SKM-1 (cell line): ENCODE results near the gene CNOT3.

ENCODE experiments used
- DNase-seq: peaks from one replicate; lab custom pipeline; 2025; ENCODE audit not compliant: unreplicated experiment; lab: John Stamatoyannopoulos, UW

Gene CNOT3

GRCh38 chr19:54149021-54149812 lies 11.7 kb downstream of the CNOT3 start:
- no peak for DNase-seq

DNA sequence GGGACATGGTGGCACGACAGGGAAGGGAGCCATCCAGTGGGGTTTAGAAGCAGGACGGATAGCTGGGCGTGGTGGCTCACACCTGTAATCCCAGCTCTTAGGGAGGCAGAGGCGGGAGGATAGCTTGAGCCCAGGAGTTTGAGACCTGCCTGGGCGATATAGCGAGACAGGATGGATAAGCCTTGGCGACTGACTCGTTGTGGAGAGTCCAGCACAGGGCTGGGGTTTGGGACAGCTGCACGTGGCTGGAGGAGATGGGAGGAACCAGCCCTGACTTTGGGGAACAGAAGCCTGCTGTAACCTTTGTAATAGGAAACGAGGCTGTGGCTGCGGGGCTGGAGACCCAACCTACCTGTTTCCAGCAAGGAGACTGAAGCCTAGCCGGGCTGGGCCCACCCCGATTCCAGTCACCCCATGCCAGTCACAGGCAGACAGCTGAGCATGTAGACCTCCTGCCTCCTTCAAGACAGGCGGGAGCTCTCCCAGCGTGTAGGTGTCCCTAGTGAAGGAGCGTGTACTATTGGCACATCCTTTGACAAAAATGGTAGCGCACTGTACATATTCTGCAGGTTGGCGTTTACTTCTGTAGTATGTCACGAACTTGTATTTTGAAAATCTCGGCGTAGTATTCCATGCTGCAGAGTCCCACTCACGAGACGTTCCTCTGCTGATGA lies 13.9 kb downstream of the CNOT3 start:
- DNase-seq: no peak

- no peak for DNase-seq
These were observed 14.7 kb downstream of the CNOT3 start for GRCh38 chr19:54152267-54152666.

- DNase-seq: no peak
These were observed 15.4 kb downstream of the CNOT3 start for GRCh38 chr19:54152878-54153524.

DNA sequence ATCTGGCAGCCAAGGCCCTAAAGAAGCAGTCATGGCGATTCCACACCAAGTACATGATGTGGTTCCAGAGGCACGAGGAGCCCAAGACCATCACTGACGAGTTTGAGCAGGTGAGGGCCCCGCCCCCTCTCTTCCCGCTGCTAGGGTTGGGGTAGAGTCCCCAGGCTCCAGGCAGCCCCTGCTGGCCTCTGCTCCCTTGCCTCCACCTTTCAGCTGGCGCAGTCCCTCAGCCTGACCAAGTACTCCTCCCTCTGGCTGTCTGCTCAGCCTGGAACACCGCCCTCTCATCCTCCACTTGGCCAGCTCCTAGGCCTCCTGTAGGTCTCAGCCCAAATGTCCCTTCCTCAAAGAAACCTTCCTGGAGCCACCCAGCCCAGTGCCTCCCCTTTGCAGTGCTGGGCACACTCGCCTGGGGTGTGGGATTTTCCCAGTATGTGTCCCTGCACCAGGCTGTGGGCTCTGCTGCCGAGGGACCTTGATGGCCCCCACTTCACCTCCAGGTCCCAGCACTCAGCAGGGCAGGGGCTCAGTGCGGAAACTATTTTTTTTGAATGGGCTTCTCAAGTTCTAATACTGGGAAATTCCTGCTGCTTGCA lies 16.3 kb downstream of the CNOT3 start:
- no peak for DNase-seq

- no peak for DNase-seq
These were observed 17.2 kb downstream of the CNOT3 start for GRCh38 chr19:54154603-54155345.

DNA sequence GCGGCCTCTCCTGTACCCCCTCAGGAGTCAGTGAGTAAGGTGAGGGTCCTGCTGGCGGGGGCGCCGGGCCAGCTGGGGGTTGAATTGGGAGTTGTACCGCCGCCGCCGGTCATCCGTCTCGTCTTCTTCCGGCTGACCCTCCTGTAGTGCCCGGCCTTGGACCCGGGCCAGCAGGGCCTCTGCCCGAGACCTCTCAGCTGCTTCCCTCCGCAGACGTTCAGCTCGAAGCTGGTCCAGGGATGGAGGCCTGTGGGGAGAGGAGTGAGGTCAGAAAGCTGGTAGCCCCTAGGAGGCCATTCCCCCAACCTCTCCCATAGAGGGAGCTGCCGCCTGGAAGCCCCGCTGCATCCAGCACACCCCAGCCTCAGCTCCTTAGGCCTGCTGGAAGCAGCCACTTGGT lies 18.1 kb downstream of the CNOT3 start:
- no peak for DNase-seq

DNA sequence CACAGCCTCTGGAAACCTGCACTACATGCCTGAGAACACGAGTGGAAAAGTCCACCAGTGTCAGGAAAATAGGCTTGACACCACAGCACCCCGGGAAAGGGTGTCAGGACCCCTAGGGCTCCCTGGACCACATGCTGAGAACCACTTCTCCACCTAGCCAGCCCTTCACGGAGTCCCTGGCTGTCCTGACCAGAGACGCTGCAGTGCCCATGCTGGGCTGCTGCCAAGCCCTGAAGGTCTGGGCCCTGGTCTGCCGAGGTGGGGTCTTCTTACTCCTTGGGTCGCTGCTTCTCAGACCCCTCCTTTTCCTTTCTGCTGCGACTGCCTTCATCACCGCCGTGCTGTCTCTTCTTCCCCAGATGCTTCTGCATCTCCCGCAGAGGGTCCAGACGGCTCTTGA lies 18.9 kb downstream of the CNOT3 start:
- no peak for DNase-seq

- no peak for DNase-seq
These were observed 19.4 kb downstream of the CNOT3 start for GRCh38 chr19:54156953-54157352.

DNA sequence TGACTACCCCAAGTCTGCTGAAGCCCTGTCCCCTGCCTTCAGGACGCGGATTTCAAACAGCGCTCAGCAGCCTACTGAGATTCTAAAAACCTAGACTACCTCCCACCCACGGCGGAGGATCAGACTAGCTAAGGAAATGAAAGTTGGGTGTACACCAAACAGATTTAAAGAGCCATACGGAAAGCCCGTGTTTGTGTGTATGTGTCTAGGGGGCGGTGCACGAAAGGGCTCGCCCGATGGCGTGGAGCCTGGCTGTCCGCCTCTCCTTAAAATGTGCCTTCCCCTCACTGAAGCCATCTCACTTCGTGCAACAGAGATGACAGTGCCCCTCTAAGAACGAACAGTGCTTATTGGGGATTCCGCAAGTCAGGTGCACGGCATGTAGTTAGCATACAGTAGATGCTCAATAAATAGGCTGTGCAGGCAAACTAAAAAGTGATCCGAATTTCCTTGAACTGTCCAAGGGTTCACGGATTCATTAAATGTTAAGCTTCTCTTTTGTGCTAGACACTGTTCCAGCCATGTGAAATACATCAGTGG lies 21.3 kb downstream of the CNOT3 start:
- no peak for DNase-seq

DNA sequence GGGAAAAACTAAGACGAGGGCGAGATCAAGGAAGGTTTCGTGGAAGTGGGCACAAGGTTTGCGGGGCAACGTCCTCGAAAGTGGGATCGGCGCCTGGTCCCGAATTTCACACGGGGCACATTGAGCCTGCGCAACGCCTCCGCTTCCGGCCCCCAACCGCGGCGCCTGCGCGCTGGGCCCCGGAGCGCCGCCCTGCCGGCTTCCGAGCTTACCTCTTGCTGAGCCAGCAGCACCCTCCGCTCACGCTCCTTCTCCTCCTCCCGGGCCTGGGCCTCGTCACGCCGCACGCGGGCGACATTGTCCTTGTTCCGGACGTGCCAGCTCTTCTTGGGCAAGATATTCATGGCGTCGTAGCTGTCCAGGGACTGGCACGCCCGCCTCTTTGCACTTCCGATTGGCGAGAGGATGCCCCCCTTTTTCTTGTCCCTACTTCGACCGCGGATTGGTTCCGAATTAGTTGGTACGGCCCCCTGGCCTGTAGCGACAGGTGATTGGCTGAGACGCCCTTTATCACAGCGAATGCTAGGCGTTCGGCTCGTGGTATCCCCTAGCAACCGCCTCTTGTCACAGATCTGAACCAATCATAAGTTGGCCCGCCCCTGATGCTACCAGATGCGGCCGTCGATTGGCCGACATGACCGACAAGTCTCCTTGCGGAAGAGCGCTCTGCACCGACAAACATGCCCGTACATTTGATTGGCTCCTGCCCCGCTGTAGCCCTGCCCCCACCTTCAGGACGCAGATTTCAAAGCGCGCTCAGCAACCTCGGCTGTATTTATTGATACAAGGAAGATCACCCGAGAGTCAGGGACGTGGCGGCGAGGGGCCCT lies 22.0 kb downstream of the CNOT3 start, which contains the start of gene LENG1:
TSS of gene LENG1 (minus strand) at position 370 of the 830 bp plus-strand sequence. CDS start at position 344, 26 bp downstream.
- DNase-seq: peak; percentile 88

DNA sequence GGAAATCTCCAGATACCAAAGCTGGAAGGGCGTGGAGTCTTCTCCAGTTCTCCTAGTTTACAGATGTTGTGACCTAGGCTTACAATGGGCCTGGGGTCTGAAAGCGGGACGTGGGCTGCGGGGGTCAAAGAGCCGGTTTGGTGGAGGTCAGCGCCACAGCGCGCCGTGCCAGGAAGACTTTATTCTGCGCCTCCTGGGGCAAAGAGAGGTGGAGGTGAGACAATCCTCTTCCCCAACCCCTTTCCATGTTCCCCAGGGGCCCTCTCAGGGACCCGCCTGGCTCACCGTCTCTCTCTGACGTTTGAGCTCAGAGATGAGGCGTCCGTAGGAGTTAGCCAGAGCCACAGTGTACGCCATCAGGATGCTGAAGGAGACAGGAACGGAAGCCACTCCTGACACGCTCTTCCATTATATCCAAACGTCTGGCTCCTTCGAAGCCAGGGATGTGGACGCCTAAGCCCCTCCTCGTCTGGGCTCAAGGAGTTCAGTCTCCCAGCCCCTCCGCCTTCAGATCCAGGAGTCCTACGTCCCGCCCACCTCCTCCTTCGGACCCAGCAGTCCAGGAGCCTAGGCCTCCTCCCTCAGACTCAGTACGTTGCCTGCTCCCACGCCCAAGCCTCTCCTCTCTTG lies 22.7 kb downstream of the CNOT3 start:
- no peak for DNase-seq

- no peak for DNase-seq
These were observed 23.3 kb downstream of the CNOT3 start for GRCh38 chr19:54160854-54161253.

DNA sequence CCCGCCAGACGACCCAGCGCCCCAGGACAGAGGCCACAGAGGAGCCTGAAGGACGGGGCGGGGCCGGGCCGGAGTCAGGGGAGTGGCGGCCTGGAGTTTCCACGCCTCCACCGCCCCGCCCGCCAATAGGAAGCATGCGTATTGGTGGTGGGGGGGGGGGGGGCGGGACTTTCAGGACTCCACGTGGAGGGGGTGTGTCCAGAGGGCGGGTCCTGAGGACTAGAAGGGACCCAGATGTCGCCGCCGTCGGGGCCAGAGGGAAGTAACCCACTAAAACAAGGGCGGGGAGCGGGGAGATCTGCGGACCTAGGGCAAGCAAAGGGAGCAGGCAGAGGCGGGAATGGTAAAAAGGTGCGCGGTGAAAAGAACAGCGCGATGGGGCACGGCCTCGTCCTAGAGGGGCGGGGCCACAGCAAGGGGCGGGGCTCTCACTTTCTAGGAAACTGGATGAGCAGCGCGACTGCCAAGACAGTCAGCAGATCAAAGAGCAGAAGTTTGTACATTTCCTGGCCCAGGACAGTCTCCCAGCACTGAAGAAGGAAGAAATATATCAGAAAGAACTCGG lies 24.8 kb downstream of the CNOT3 start:
- peak; percentile 56 for DNase-seq

GRCh38 chr19:54162884-54163283 lies 25.3 kb downstream of the CNOT3 start:
- DNase-seq: no peak

DNA sequence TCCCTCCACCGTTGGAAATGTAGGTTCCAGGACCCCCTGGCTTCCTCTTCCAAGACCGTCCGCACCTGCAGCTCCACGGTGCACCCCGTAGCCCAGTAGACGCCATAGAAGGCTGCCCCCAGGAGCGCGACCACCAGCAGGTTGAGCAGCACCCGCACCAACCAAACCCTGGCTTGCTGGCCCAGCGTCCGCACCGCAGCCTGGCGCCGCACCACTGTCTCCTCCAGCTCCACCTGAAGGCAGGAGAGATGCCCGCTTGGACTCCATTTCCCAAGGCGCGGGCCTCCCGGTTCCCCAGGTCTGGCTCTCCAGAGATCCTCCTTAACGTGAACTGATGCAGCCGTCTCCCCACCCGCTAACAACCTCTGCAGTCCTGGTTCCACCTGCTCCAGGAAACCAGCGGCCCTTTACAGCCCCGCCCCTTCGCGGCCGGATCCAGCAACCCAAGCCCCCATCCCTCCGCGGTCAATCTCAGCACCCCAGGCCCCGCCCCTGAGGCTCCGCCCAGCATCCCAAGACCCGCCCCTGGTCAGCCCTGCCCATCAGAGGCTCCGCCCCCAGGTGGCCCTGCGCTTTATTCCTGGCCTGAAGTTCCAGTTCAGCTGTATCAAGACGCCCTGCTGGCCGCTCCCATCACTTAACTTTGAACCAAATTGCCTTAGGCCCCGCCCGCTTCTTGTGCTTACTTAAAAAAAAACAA lies 27.0 kb downstream of the CNOT3 start:
- no peak for DNase-seq

DNA sequence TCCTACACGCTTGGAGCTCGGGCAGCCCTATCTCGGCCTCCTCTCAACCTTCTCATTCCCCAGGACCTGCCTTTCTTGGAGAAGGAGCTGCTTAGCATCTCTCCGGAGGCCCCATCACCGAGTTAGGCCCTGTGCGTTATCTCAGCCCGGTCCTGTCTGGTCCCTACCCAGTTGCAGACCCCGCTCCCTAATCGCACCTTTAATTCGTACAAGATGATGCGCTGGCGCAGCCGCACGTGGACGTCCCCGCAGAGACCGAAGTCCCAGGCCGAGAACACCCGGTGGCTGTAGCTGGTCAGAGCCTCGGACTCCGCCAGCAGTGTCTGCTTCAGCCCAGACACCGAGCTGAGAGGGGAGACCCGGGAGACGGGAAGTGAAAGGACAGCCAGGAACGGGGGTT lies 27.7 kb downstream of the CNOT3 start:
- no peak for DNase-seq

DNA sequence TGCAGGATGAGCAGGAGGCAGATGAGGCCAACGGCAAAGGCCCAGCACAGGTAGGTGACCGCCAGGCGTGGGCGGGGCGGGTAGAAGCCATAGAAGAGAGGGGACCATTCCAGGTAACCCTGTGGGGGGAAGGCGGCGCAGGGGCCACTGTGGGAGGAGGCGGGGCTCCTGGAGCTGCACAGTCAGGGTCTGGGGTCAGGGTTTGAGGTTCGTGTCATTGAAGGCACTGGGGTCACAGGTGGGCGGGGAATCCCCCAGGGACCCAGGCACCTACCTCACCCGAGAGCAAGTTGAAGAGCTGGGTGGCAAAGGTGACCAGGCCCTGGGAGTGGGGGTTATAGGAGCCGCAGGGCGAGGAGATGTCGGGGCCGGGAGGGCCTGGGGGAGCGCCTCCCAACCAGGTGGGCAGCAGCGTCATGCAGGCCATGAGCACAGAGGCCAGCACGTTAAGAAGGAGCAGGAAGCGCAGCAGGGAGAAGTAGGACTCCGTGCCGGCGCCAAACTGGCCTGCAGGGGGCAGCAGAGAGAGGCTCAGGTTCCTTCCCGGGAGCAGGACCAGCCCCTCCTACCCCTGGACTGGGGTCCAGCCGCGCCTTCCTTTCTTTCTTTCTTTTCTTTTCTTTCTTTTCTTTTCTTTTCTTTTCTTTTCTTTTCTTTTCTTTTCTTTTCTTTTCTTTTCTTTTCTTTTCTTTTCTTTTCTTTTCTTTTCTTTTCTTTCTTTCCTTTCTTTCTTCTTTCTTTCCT lies 30.8 kb downstream of the CNOT3 start:
- DNase-seq: peak; percentile 24
